HG03139 (cell line): ENCODE measurements around the gene LMAN2.

Experiments used
- ATAC-seq: cut with Tn5 transposase; IDR thresholded peaks from one replicate; pipeline ENCODE4 v1.9.1; 2021; ENCODE audit not compliant: unreplicated experiment

LMAN2 gene

DNA sequence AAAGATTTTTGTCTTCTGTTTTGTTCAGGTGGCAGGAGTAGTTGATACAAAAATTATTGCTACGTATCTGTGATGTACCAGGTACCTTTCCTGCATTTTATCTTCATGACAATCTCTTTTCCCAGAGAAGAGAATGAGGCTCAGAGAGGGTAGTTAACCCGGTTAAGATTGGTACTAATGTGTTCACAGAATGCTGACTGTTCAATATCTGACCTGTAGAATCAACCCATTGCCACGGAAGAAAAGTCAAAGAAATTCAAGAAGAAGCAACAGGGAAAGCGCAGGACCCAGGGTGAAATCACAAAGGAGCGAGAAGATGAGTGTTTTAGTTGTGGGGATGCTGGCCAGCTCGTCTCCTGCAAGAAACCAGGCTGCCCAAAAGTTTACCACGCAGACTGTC lies 59.7 kb downstream of the LMAN2 start:
- no peak for ATAC-seq

DNA sequence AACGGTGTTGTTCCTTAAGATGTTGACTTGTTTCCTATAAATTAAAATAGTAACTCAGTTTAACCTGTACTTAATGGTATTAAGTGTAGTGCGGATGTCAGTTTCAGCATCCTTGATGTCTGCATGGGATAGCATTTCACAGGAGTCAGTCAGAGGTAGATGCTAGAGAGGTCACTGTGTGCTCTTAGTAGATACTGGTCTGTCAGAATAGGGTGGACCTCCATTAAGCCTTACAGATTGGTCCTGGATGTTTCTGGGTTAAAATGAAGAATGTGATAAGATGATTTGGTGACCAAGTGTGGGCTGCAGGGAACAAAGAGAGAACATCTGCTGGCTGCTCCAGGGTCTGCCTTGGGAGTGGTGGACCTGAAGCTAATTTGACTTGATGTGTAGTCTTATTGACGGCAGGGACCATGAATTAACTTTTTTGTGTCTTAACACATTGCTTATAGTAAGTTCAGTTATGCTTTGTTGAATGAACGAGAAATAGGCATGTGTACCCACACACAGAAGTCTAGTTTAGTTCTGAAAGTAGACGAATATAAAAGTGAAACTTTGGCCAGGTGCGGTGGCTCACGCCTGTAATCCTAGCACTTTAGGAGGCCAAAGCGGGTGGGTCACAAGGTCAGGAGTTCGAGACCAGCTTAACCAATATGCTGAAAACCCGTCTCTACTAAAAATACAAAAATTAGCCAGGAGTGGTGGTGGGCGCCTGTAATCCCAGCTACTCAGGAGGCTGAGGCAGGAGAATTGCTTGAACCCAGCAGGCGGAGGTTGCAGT lies 60.5 kb downstream of the LMAN2 start:
- ATAC-seq, result no peak

GRCh38 chr5:177288191-177288590 lies 63.3 kb downstream of the LMAN2 start:
- no peak for ATAC-seq
